HG03378 (cell line): ENCODE measurements around the gene PCDHB3.
"Not testable (repeated sequence)": the region's sequence is repeated elsewhere in the genome, so short reads cannot be mapped to it uniquely, and the experiment has no call there.

ENCODE experiments used
- ATAC-seq: cut with Tn5 transposase; IDR thresholded peaks from one replicate; pipeline ENCODE4 v1.9.1; 2021; ENCODE audit warnings: mild to moderate bottlenecking, moderate library complexity; ENCODE audit not compliant: unreplicated experiment

PCDHB3 gene

GRCh38 chr5:141135718-141136266, 35.5 kb downstream of the PCDHB3 start:
- ATAC-seq = no peak

- not testable (repeated sequence) for ATAC-seq
Measured at GRCh38 chr5:141137346-141137745, 37.1 kb downstream of the PCDHB3 start.

- ATAC-seq = no peak
Measured at GRCh38 chr5:141149812-141150211, 49.5 kb downstream of the PCDHB3 start, which contains the start of gene PCDHB6. Gene PCDHB6 (plus strand): TSS chr5:141150057. CDS start chr5:141150258, 201 bp downstream.

- ATAC-seq = no peak
Measured at GRCh38 chr5:141150224-141150992, 50.1 kb downstream of the PCDHB3 start.

- ATAC-seq = no peak
Measured at GRCh38 chr5:141150993-141151325, 50.7 kb downstream of the PCDHB3 start.

GRCh38 chr5:141151632-141152031, 51.4 kb downstream of the PCDHB3 start:
- ATAC-seq = not testable (repeated sequence)

GRCh38 chr5:141152096-141152495, 51.8 kb downstream of the PCDHB3 start:
- ATAC-seq = not testable (repeated sequence)
